Liver (tissue), 9 donors: ENCODE measurements around the gene MT1A. TPM values are rescaled to one million over a fixed set of nuclear protein-coding genes. Genes with fewer than 3 reads are reported as not detected.

ENCODE experiments used
- DNase-seq: peaks from one replicate; pipeline ENCODE4 v3.0.0-alpha.2; 2017; ENCODE audit warnings: low spot score
- H3K27ac ChIP-seq, 2 donors: one replicate each; pipeline ENCODE4 v1.7.0; 2013; ENCODE audit warnings: inconsistent platforms in 2 of 2, low read length in 2 of 2, control low read depth in 1 of 2, low read depth in 1 of 2, mild to moderate bottlenecking in 1 of 2
- H3K27me3 ChIP-seq, 4 donors: one replicate each; pipeline versions ENCODE4 v1.6.1 to v1.7.0; 2013; ENCODE audit warnings: low read length in 3 of 4, inconsistent platforms in 1 of 4, mild to moderate bottlenecking in 1 of 4, moderate library complexity in 1 of 4; ENCODE audit not compliant: control insufficient read depth in 4 of 4, insufficient read depth in 4 of 4
- H3K36me3 ChIP-seq, 4 donors: one replicate each; pipeline versions ENCODE4 v1.6.1 to v1.7.0; 2013; ENCODE audit warnings: low read length in 3 of 4, mild to moderate bottlenecking in 3 of 4, low read depth in 1 of 4, moderate library complexity in 1 of 4; ENCODE audit not compliant: control insufficient read depth in 4 of 4, insufficient read depth in 3 of 4
- H3K4me1 ChIP-seq, 4 donors: one replicate each; pipeline versions ENCODE4 v1.6.1 to v1.7.0; 2013; ENCODE audit warnings: low read length in 3 of 4, mild to moderate bottlenecking in 3 of 4, moderate library complexity in 1 of 4; ENCODE audit not compliant: control insufficient read depth in 4 of 4, insufficient read depth in 4 of 4
- H3K4me3 ChIP-seq, 3 donors: one replicate each; pipeline versions ENCODE4 v1.6.1 to v1.7.0; 2013; ENCODE audit warnings: low read length in 3 of 3, control low read depth in 1 of 3, low read depth in 1 of 3, mild to moderate bottlenecking in 1 of 3
- H3K9ac ChIP-seq, 2 donors: one replicate each; pipeline ENCODE4 v1.7.0; 2013; ENCODE audit warnings: low read length in 2 of 2, mild to moderate bottlenecking in 2 of 2, moderate library complexity in 2 of 2, control low read depth in 1 of 2, low read depth in 1 of 2
- H3K9me3 ChIP-seq, 4 donors: one replicate each; pipeline versions ENCODE4 v1.6.1 to v1.7.0; 2013; ENCODE audit warnings: low read length in 3 of 4; ENCODE audit not compliant: control insufficient read depth in 4 of 4
- CTCF ChIP-seq: fragments of 150-350 bp; IDR thresholded peaks from 2 replicates; pipeline ENCODE4 v1.5.1; 2017; ENCODE audit warnings: improper control_type of control experiment, low read depth, low read length; ENCODE audit not compliant: missing input control
- EGR1 ChIP-seq, 2 donors: IDR thresholded peaks; 2 replicates each; pipeline ENCODE4 v1.6.1; 2016 to 2018; ENCODE audit warnings: antibody characterized with exemption in 2 of 2, low read depth in 2 of 2
- FOXA1 ChIP-seq: IDR thresholded peaks from 2 replicates; pipeline ENCODE4 v1.6.1; 2016; ENCODE audit warnings: antibody characterized with exemption
- FOXA2 ChIP-seq: IDR thresholded peaks from 2 replicates; pipeline ENCODE4 v1.6.1; 2016; ENCODE audit warnings: antibody characterized with exemption
- GABPA ChIP-seq, 2 donors: IDR thresholded peaks in 1 of 2; conservative IDR thresholded peaks in 1 of 2; 2 replicates each; pipeline ENCODE4 v1.6.1; 2016; ENCODE audit warnings: antibody characterized with exemption in 2 of 2, mild to moderate bottlenecking in 1 of 2, moderate library complexity in 1 of 2
- HNF4A ChIP-seq, 2 donors: conservative IDR thresholded peaks; 2 replicates each; pipeline ENCODE4 v1.6.1; 2016; ENCODE audit warnings: antibody characterized with exemption in 2 of 2, mild to moderate bottlenecking in 2 of 2
- HNF4G ChIP-seq: IDR thresholded peaks from 2 replicates; pipeline ENCODE4 v1.6.1; 2016; ENCODE audit warnings: antibody characterized with exemption
- JUND ChIP-seq, 2 donors: IDR thresholded peaks; 2 replicates each; pipeline ENCODE4 v1.6.1; 2016; ENCODE audit warnings: antibody characterized with exemption in 2 of 2
- NR2F2 ChIP-seq: IDR thresholded peaks from 2 replicates; pipeline ENCODE4 v1.6.1; 2016; ENCODE audit warnings: antibody characterized with exemption
- RAD21 ChIP-seq, 2 donors: IDR thresholded peaks; 2 replicates each; pipeline ENCODE4 v1.6.1; 2016; ENCODE audit warnings: antibody characterized with exemption in 2 of 2, mild to moderate bottlenecking in 2 of 2
- RXRA ChIP-seq, 2 donors: IDR thresholded peaks; 2 replicates each; pipeline ENCODE4 v1.6.1; 2017 to 2018; ENCODE audit warnings: antibody characterized with exemption in 2 of 2, mild to moderate bottlenecking in 1 of 2
- SP1 ChIP-seq: IDR thresholded peaks from 2 replicates; pipeline ENCODE4 v1.6.1; 2018; ENCODE audit warnings: antibody characterized with exemption, mild to moderate bottlenecking
- YY1 ChIP-seq: IDR thresholded peaks from 2 replicates; pipeline ENCODE4 v1.6.1; 2016; ENCODE audit warnings: antibody characterized with exemption, mild to moderate bottlenecking
- WGBS: extraction: QIAGEN DNeasy Blood & Tissue Kit; methylation state at CpG from one replicate; pipeline ENCODE4 v1.1.7; 2013; 5-methylcytosine and 5-hydroxymethylcytosine counted together
- polyA plus RNA-seq, 2 donors: library from polyadenylated mRNA; stranded (reverse) in 1 of 2; unstranded in 1 of 2; fragments of 200-250 nt in 1 of 2; fragments of >200 nt in 1 of 2; fragmentation: Nextera tagmentation in 1 of 2; extraction: Ambion mirVana in 1 of 2; gene quantifications; one replicate each; pipeline versions ENCODE4 v1.2.1 to v1.2.3, GENCODE V29; 2013 to 2015
- total RNA-seq, 2 donors: library from RNA; depleted of rRNA; stranded (reverse); fragments of >200 nt; gene quantifications; one replicate each; pipeline ENCODE4 v1.2.3, GENCODE V29; 2014
- donor health status: healthy.
- donor health status: healthy.
- donor health status: healthy.
- donor health status: healthy.
- donor health status: healthy.

The MT1A gene
- total and polyA plus RNA-seq, 4 donors: 10.1 to 511 (median 74.6) TPM

GRCh38 chr16:56600398-56600999 lies 38.0 kb upstream of the MT1A start:
- Histone ChIP-seq H3K36me3 (no peaks in the 10 kb centered on the region), H3K9me3 (no peaks in the 10 kb centered on the region), H3K4me1 (peaks cover 0 to 5% (median 1%) of the 10 kb centered on the region in 4 donors), H3K27ac (no peak overlapping the region), H3K9ac (no peak overlapping the region), H3K4me3 (no peak overlapping the region), H3K27me3 (no peaks in the 10 kb centered on the region)
- TF ChIP-seq SP1 (no peak), CTCF (peak; percentile 76), RAD21 (IDR thresholded peaks at IDR 0.05) (peak; percentile 81 to 89), GABPA (IDR thresholded peaks at IDR 0.05 in 1 of 2, conservative IDR thresholded peaks at IDR 0.05 in 1 of 2) (no peak), NR2F2 (no peak)
- DNase-seq: no peak
- 25% methylated on average over 8 of the region's 8 CpGs for WGBS

GRCh38 chr16:56601325-56601724 lies 37.1 kb upstream of the MT1A start:
- H3K4me1 ChIP-seq: peaks cover 2 to 13% (median 8%) of the 10 kb centered on the region in 4 donors
- DNase-seq: no peak
- H3K9me3 ChIP-seq: no peaks in the 10 kb centered on the region
- no peak for TF ChIP-seq YY1
- no peak for TF ChIP-seq HNF4A (conservative IDR thresholded peaks at IDR 0.05)
- no peak for TF ChIP-seq FOXA1
- no peak for TF ChIP-seq HNF4G
- TF ChIP-seq CTCF: no peak
- TF ChIP-seq FOXA2: no peak
- no peak for TF ChIP-seq JUND (IDR thresholded peaks at IDR 0.05)
- no peak for TF ChIP-seq EGR1 (IDR thresholded peaks at IDR 0.05; ENCODE audit: low read depth in 2 of 2)
- 80% methylated on average over 9 of the region's 9 CpGs for WGBS
- no peak overlapping the region for H3K9ac ChIP-seq
- no peak overlapping the region for H3K4me3 ChIP-seq
- H3K27ac ChIP-seq: no peak overlapping the region
- no peaks in the 10 kb centered on the region for H3K36me3 ChIP-seq
- H3K27me3 ChIP-seq: no peaks in the 10 kb centered on the region

- H3K4me1 ChIP-seq: peaks cover 4 to 27% (median 8%) of the 10 kb centered on the region in 4 donors
- no peaks in the 10 kb centered on the region for H3K9me3 ChIP-seq
- TF ChIP-seq CTCF: peak; percentile 59
- TF ChIP-seq RAD21 (IDR thresholded peaks at IDR 0.05): peak; percentile 84 to 86
- no peak for TF ChIP-seq SP1
- peak in 1 of 2 donors; percentile 30 for TF ChIP-seq RXRA (IDR thresholded peaks at IDR 0.05)
- no peak overlapping the region for H3K9ac ChIP-seq
- H3K27me3 ChIP-seq: no peaks in the 10 kb centered on the region
- H3K4me3 ChIP-seq: no peak overlapping the region
- no peak for DNase-seq
- no peaks in the 10 kb centered on the region for H3K36me3 ChIP-seq
- no peak overlapping the region for H3K27ac ChIP-seq
- 46% methylated on average over 4 of the region's 4 CpGs for WGBS
Observed at GRCh38 chr16:56603589-56603988, 34.9 kb upstream of the MT1A start.
